SU-DHL-6 (cell line): ENCODE measurements around the gene PCNX4.

ENCODE experiments used
- CTCF ChIP-seq: fragments of 200-600 bp; sonication (generic); IDR thresholded peaks from one replicate; pipeline ENCODE4 v1.5.1; 2017; ENCODE audit warnings: antibody characterized with exemption, mild to moderate bottlenecking, low read length, moderate library complexity; ENCODE audit not compliant: insufficient read depth, poor library complexity, severe bottlenecking
- EZH2phosphoT487 ChIP-seq: fragments of 200-600 bp; sonication (generic), shearing (Covaris generic); conservative IDR thresholded peaks from 2 replicates; pipeline ENCODE4 v1.6.1; 2018; ENCODE audit warnings: mild to moderate bottlenecking, antibody characterized with exemption, low read length, moderate library complexity, mixed read lengths

- TF ChIP-seq CTCF (no peak), EZH2phosphoT487 (no peak)
Measured at GRCh38 chr14:60215520-60216420, 124.0 kb downstream of the PCNX4 start.
